ENCODE data around the gene PAQR7.

The PAQR7 gene

GRCh38 chr1:25912076-25912831 is 36.7 kb upstream of the PAQR7 start:
- Histone ChIP-seq H3K36me3 (ENCODE audit: control insufficient read depth, insufficient read depth, low read length) (no peaks in the 10 kb centered on the region), H3K27me3 (ENCODE audit: control insufficient read depth, insufficient read depth, low read length, poor library complexity, severe bottlenecking) (no peaks in the 10 kb centered on the region), H3K9me3 (ENCODE audit: control insufficient read depth, low read length) (no peaks in the 10 kb centered on the region), H3K4me1 (ENCODE audit: control insufficient read depth, insufficient read depth, low read length) (peaks cover 1% of the 10 kb centered on the region), H3K4me3 (ENCODE audit: insufficient read depth, low read depth, low read length) (no peak overlapping the region), H3K27ac (ENCODE audit: insufficient read depth, low read depth, low read length, poor library complexity, severe bottlenecking) (no peak overlapping the region)
- 92 to 97% methylated on average over 5 of the region's 5 CpGs for WGBS, 2 experiments

GRCh38 chr1:25911162-25911561 is 35.7 kb upstream of the PAQR7 start:
- H3K36me3 ChIP-seq (ENCODE audit: control insufficient read depth, insufficient read depth, low read length) = no peaks in the 10 kb centered on the region
- H3K27ac ChIP-seq (ENCODE audit: insufficient read depth, low read depth, low read length, poor library complexity, severe bottlenecking) = no peak overlapping the region
- no peaks in the 10 kb centered on the region for H3K9me3 ChIP-seq (ENCODE audit: control insufficient read depth, low read length)
- H3K4me1 ChIP-seq (ENCODE audit: control insufficient read depth, insufficient read depth, low read length) = peaks cover 10% of the 10 kb centered on the region
- H3K27me3 ChIP-seq (ENCODE audit: control insufficient read depth, insufficient read depth, low read length, poor library complexity, severe bottlenecking) = no peaks in the 10 kb centered on the region
- no peak overlapping the region for H3K4me3 ChIP-seq (ENCODE audit: insufficient read depth, low read depth, low read length)

DNA sequence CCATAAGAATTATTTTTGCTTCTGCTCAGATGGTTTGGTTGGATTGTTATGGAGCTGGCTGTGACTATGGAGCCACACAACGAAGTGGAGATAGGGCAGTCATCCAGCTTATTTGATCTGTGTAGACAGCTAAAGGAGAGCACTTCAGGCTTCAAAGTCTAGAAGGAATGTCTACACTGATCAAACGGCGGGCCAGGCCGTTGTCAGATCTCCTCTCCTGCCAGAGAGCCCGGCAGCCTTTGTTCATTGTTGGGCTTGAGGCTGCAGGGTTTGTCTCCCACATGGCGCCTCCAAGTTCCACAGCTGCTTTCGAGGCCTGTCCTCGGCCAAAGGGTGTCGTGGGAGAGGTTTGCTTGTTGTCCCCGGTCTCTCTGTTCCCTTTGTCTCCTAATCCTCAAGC is 33.5 kb upstream of the PAQR7 start:
- WGBS, 2 experiments = 79 to 82% methylated on average over 10 of the region's 10 CpGs
- H3K4me1 ChIP-seq (ENCODE audit: control insufficient read depth, insufficient read depth, low read length) = peaks cover 12% of the 10 kb centered on the region
- H3K4me3 ChIP-seq (ENCODE audit: insufficient read depth, low read depth, low read length) = no peak overlapping the region
- H3K9me3 ChIP-seq (ENCODE audit: control insufficient read depth, low read length) = no peaks in the 10 kb centered on the region
- no peaks in the 10 kb centered on the region for H3K36me3 ChIP-seq (ENCODE audit: control insufficient read depth, insufficient read depth, low read length)
- H3K27ac ChIP-seq (ENCODE audit: insufficient read depth, low read depth, low read length, poor library complexity, severe bottlenecking) = no peak overlapping the region
- H3K27me3 ChIP-seq (ENCODE audit: control insufficient read depth, insufficient read depth, low read length, poor library complexity, severe bottlenecking) = no peaks in the 10 kb centered on the region

DNA sequence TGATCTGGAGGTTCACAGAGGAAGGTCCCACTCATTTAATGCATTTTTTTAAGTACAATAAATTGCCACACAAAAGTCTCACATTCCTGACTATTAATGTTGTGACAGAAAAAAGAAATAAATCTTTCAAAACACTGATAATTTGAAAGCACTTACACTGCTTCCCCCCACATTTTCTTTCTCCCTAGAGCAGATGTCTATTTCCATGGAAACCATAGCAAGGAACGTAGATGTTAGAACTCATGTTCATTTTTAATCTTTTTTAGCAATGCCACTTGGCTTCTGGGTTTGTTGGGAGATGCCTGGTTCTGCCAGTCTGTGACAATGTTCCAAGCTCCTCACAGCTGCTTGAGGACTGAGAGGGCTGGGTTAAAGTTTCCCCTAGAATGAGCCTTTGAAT is 32.7 kb upstream of the PAQR7 start:
- Histone ChIP-seq H3K4me1 (ENCODE audit: control insufficient read depth, insufficient read depth, low read length) (peaks cover 21% of the 10 kb centered on the region), H3K27ac (ENCODE audit: insufficient read depth, low read depth, low read length, poor library complexity, severe bottlenecking) (no peak overlapping the region), H3K4me3 (ENCODE audit: insufficient read depth, low read depth, low read length) (no peak overlapping the region), H3K27me3 (ENCODE audit: control insufficient read depth, insufficient read depth, low read length, poor library complexity, severe bottlenecking) (no peaks in the 10 kb centered on the region), H3K9me3 (ENCODE audit: control insufficient read depth, low read length) (no peaks in the 10 kb centered on the region), H3K36me3 (ENCODE audit: control insufficient read depth, insufficient read depth, low read length) (peaks cover 8% of the 10 kb centered on the region)
- WGBS, 2 experiments = 92 to 100% methylated on average over 1 of the region's 1 CpG

DNA sequence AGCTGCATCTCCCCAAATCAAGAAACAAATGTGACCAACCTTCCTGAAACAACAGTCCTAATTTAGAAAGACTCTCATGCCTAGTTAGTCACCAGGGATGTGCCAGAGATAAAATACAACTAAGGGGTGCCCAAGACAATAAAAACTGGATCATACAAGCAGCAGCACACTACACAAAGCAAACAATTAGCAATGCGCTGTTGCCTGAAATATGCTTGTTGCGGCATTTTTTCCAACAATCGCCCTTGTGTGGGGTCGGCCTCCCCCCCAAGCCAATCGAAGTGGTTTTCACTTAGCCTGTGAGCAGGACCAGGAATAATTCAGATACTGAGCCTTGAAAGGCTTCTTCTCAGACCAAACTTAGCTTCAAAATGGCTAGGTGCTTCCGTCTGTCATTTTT is 32.1 kb upstream of the PAQR7 start:
- Histone ChIP-seq H3K9me3 (ENCODE audit: control insufficient read depth, low read length) (no peaks in the 10 kb centered on the region), H3K27me3 (ENCODE audit: control insufficient read depth, insufficient read depth, low read length, poor library complexity, severe bottlenecking) (no peaks in the 10 kb centered on the region), H3K4me3 (ENCODE audit: insufficient read depth, low read depth, low read length) (no peak overlapping the region), H3K4me1 (ENCODE audit: control insufficient read depth, insufficient read depth, low read length) (peaks cover 25% of the 10 kb centered on the region), H3K27ac (ENCODE audit: insufficient read depth, low read depth, low read length, poor library complexity, severe bottlenecking) (no peak overlapping the region), H3K36me3 (ENCODE audit: control insufficient read depth, insufficient read depth, low read length) (peaks cover 13% of the 10 kb centered on the region)
- WGBS, 2 experiments = 95 to 96% methylated on average over 6 of the region's 6 CpGs

- Histone ChIP-seq H3K4me3 (ENCODE audit: insufficient read depth, low read depth, low read length) (peak overlapping the region; percentile 89), H3K27me3 (ENCODE audit: control insufficient read depth, insufficient read depth, low read length, poor library complexity, severe bottlenecking) (no peaks in the 10 kb centered on the region), H3K9me3 (ENCODE audit: control insufficient read depth, low read length) (no peaks in the 10 kb centered on the region), H3K4me1 (ENCODE audit: control insufficient read depth, insufficient read depth, low read length) (peaks cover 25% of the 10 kb centered on the region), H3K27ac (ENCODE audit: insufficient read depth, low read depth, low read length, poor library complexity, severe bottlenecking) (peak overlapping the region; percentile 67), H3K36me3 (ENCODE audit: control insufficient read depth, insufficient read depth, low read length) (peaks cover 21% of the 10 kb centered on the region)
- whole genome bisulfite sequencing, 2 experiments = 48 to 56% methylated on average over 34 of the region's 34 CpGs
Observed at GRCh38 chr1:25906644-25907300, 31.3 kb upstream of the PAQR7 start.

DNA sequence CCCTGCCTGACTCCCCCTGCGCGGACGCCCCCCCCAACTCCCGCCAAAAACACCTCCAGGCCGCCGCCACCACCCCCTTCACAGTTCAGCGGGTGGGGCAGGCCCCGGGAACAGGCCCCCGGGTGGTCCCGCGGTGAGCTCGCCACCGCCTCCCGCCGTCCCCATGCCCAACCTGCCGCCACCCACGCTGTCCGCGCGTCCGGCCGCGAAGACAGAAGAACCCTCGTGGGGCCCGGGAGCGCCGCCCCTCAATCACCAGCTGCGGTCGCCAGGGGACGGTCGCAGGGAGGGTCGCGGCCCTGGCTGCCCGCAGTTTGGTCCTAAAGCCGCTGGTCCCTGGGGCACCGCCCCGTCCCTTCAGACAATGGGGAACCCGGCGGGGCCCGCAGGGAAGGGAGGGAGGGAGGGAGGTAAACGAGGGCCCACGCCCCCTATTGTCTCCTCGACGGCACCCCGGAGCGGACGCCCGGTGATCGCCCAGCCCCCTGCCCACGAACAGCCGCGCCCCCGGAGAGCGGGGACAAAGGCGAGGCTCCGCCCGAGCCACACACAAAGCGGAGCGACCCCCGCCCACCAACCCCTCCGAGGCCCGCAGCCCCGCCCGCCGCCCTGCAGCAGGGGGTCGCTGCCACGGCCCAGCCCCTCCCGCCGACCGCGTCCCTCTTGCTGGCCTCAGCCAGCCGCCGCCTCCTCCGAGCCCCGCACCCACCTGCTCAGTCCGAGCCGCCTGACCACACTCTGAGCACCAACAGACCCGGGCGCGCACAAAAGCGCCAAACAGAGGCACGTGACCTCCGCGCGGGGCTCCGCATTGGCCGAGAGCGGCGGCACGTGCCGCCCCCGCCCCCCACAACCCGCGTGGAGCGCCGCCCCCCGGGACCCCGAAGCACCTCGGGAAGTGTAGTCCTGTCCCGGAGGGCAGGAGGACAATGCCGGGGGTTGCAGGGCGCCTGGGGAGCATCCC is 30.5 kb upstream of the PAQR7 start, which contains the start of gene STMN1:
Gene STMN1 (minus strand): TSS at position 740 of the 964 bp plus-strand sequence. CDS start 1,743 bp downstream, outside the sequence.
- peak within 1 kb of the TSS; percentile 97 for H3K27ac ChIP-seq (ENCODE audit: insufficient read depth, low read depth, low read length, poor library complexity, severe bottlenecking)

GRCh38 chr1:25904943-25905679 is 29.6 kb upstream of the PAQR7 start:
- peaks cover 38% of the 10 kb centered on the region for H3K4me1 ChIP-seq (ENCODE audit: control insufficient read depth, insufficient read depth, low read length)
- no peaks in the 10 kb centered on the region for H3K9me3 ChIP-seq (ENCODE audit: control insufficient read depth, low read length)
- no peaks in the 10 kb centered on the region for H3K27me3 ChIP-seq (ENCODE audit: control insufficient read depth, insufficient read depth, low read length, poor library complexity, severe bottlenecking)
- peaks cover 37% of the 10 kb centered on the region for H3K36me3 ChIP-seq (ENCODE audit: control insufficient read depth, insufficient read depth, low read length)
- WGBS, 2 experiments = 1 to 2% methylated on average over 31 to 34 of the region's 34 CpGs
- peak overlapping the region; percentile 89 for H3K4me3 ChIP-seq (ENCODE audit: insufficient read depth, low read depth, low read length)
- peak overlapping the region; percentile 97 for H3K27ac ChIP-seq (ENCODE audit: insufficient read depth, low read depth, low read length, poor library complexity, severe bottlenecking)

More for the DNA sequence above, 30.5 kb upstream of the PAQR7 start, which contains the start of gene STMN1:
- Histone ChIP-seq H3K36me3 (ENCODE audit: control insufficient read depth, insufficient read depth, low read length) (peaks cover 29% of the 10 kb centered on the region), H3K27me3 (ENCODE audit: control insufficient read depth, insufficient read depth, low read length, poor library complexity, severe bottlenecking) (no peaks in the 10 kb centered on the region), H3K4me3 (ENCODE audit: insufficient read depth, low read depth, low read length) (peak within 1 kb of the TSS; percentile 89), H3K9me3 (ENCODE audit: control insufficient read depth, low read length) (no peaks in the 10 kb centered on the region), H3K4me1 (ENCODE audit: control insufficient read depth, insufficient read depth, low read length) (peaks cover 31% of the 10 kb centered on the region)
- WGBS, 2 experiments = 0% methylated on average over 102 of the region's 102 CpGs

GRCh38 chr1:25903986-25904385 is 28.5 kb upstream of the PAQR7 start:
- no peaks in the 10 kb centered on the region for H3K9me3 ChIP-seq (ENCODE audit: control insufficient read depth, low read length)
- H3K4me3 ChIP-seq (ENCODE audit: insufficient read depth, low read depth, low read length) = peak overlapping the region; percentile 89
- H3K27ac ChIP-seq (ENCODE audit: insufficient read depth, low read depth, low read length, poor library complexity, severe bottlenecking) = no peak overlapping the region
- H3K4me1 ChIP-seq (ENCODE audit: control insufficient read depth, insufficient read depth, low read length) = peaks cover 49% of the 10 kb centered on the region
- 89 to 91% methylated on average over 3 of the region's 3 CpGs for WGBS, 2 experiments
- H3K27me3 ChIP-seq (ENCODE audit: control insufficient read depth, insufficient read depth, low read length, poor library complexity, severe bottlenecking) = no peaks in the 10 kb centered on the region
- peaks cover 48% of the 10 kb centered on the region for H3K36me3 ChIP-seq (ENCODE audit: control insufficient read depth, insufficient read depth, low read length)

Data from ectodermal cell (in vitro differentiated cells).